GM12878 (cell line): ENCODE results near the gene ZER1. TPM values are rescaled to one million over a fixed set of nuclear protein-coding genes. Genes with fewer than 3 reads are reported as not detected.

Experiments
- ATAC-seq: fragments of 200-7000 bp; cut with Tn5 transposase; 3 replicates; pipeline ENCODE4 v1.9.1; 2020; ENCODE audit warnings: mild to moderate bottlenecking, moderate library complexity
- BruUV-seq: library from RNA; stranded (reverse); fragments of 400-500 nt; replicated peaks from 2 replicates; lab custom pipeline; 2021; lab: Mats Ljungman, UMichigan
- CTCF ChIA-PET: fragments of 300-600 bp; sonication (Branson Sonifier 250); formaldehyde crosslinking; extraction: SDS; loops from one replicate; lab custom pipeline; 2021; ENCODE audit warnings: inconsistent platforms; lab: Yijun Ruan, JAX
- POLR2A ChIA-PET: fragments of 350-600 bp; formaldehyde crosslinking; extraction: SDS; loops from one replicate; lab custom pipeline; 2021; ENCODE audit warnings: inconsistent platforms; lab: Charles Lee
- RAD21 ChIA-PET: fragments of 300-600 bp; sonication (Branson Sonifier 250); formaldehyde crosslinking; loops from one replicate; lab custom pipeline; 2023; ENCODE audit warnings: antibody characterized with exemption; ENCODE audit not compliant: unreplicated experiment; lab: Charles Lee
- SMC1A ChIA-PET: fragments of 300-600 bp; sonication (Branson Sonifier 250); formaldehyde crosslinking; loops from one replicate; lab custom pipeline; 2023; ENCODE audit not compliant: unreplicated experiment, uncharacterized antibody; lab: Charles Lee
- DNase-seq: peaks from one replicate; pipeline ENCODE4 v3.0.0-alpha.2; 2011; ENCODE audit warnings: low read depth, low spot score
- FAIRE-seq: peaks from 3 replicates; lab custom pipeline; 2011; peaks lifted over from hg19 to GRCh38; lab: Jason Lieb, UNC
- H2AFZ ChIP-seq: 2 replicates; pipeline ENCODE4 v1.6.0; 2011; ENCODE audit warnings: low read depth, low read length, control low read depth; ENCODE audit not compliant: control insufficient read depth
- H3K27ac ChIP-seq: 2 replicates; pipeline ENCODE4 v1.5.1; 2011; ENCODE audit warnings: control low read depth; ENCODE audit not compliant: control insufficient read depth, insufficient read depth
- H3K27me3 ChIP-seq, 2 experiments: replicated peaks in 1 of 2; 2 replicates each; pipeline versions ENCODE4 v1.6.0 to v1.6.1; 2011; ENCODE audit warnings: low read length in 1 of 2; ENCODE audit not compliant: control insufficient read depth in 2 of 2, insufficient read depth in 2 of 2
- H3K36me3 ChIP-seq, 2 experiments: 2 replicates each; pipeline ENCODE4 v1.5.1; 2011; ENCODE audit warnings: low read length in 1 of 2; ENCODE audit not compliant: control insufficient read depth in 2 of 2, insufficient read depth in 2 of 2
- H3K4me1 ChIP-seq: 2 replicates; pipeline ENCODE4 v1.6.1; 2011; ENCODE audit warnings: mild to moderate bottlenecking, low read length, moderate library complexity, mixed read lengths; ENCODE audit not compliant: control insufficient read depth, insufficient read depth
- H3K4me2 ChIP-seq: 2 replicates; pipeline ENCODE4 v1.6.0; 2011; ENCODE audit warnings: control low read depth; ENCODE audit not compliant: control insufficient read depth, insufficient read depth
- H3K4me3 ChIP-seq: fragments of 200-600 bp; sonication (generic); 2 replicates; pipeline ENCODE4 v1.5.1; 2016
- H3K79me2 ChIP-seq: 2 replicates; pipeline ENCODE4 v1.6.0; 2011; ENCODE audit warnings: low read length; ENCODE audit not compliant: control insufficient read depth, insufficient read depth
- H3K9ac ChIP-seq: 2 replicates; pipeline ENCODE4 v1.8.0; 2011; ENCODE audit warnings: low read length, control low read depth, mixed read lengths; ENCODE audit not compliant: control insufficient read depth, insufficient read depth
- H3K9me3 ChIP-seq: replicated peaks from 3 replicates; pipeline ENCODE4 v1.5.1; 2011; ENCODE audit warnings: mild to moderate bottlenecking, low read length; ENCODE audit not compliant: control insufficient read depth, insufficient read depth
- H4K20me1 ChIP-seq: 2 replicates; pipeline ENCODE4 v1.6.0; 2011; ENCODE audit not compliant: control insufficient read depth, insufficient read depth
- CHD2 ChIP-seq: IDR thresholded peaks from 2 replicates; pipeline ENCODE4 v1.6.1; 2011; ENCODE audit warnings: low read depth, low read length, improper control_type of control experiment, borderline replicate concordance
- EED ChIP-seq: sonication (generic); IDR thresholded peaks from 2 replicates; pipeline ENCODE4 v1.6.1; 2016; ENCODE audit warnings: antibody characterized with exemption, low read depth
- GATAD2B ChIP-seq: fragments of 450-650 bp; conservative IDR thresholded peaks from 2 replicates; pipeline ENCODE4 v1.6.1; 2017; ENCODE audit warnings: low read depth, mild to moderate bottlenecking, moderate library complexity
- KDM1A ChIP-seq: fragments of 200-600 bp; sonication (generic); IDR thresholded peaks from 2 replicates; pipeline ENCODE4 v1.6.1; 2016; ENCODE audit warnings: borderline replicate concordance
- MYB ChIP-seq: fragments of 150-350 bp; IDR thresholded peaks from 2 replicates; pipeline ENCODE4 v1.6.1; 2014; ENCODE audit warnings: mild to moderate bottlenecking, low read depth, low read length, borderline replicate concordance
- PML ChIP-seq: IDR thresholded peaks from 2 replicates; pipeline ENCODE4 v1.6.1; 2012; ENCODE audit warnings: low read length, inconsistent platforms
- RUNX3 ChIP-seq: IDR thresholded peaks from 2 replicates; pipeline ENCODE4 v1.6.1; 2012; ENCODE audit warnings: low read length, inconsistent platforms
- SPI1 ChIP-seq: IDR thresholded peaks from 2 replicates; pipeline ENCODE4 v1.6.1; 2011; ENCODE audit warnings: low read depth, mild to moderate bottlenecking, low read length, moderate library complexity, borderline replicate concordance; ENCODE audit not compliant: insufficient read depth
- STAT1 ChIP-seq: fragments of 450-650 bp; conservative IDR thresholded peaks from 2 replicates; pipeline ENCODE4 v1.6.1; 2014; ENCODE audit warnings: antibody characterized with exemption, mild to moderate bottlenecking
- TAF1 ChIP-seq: IDR thresholded peaks from 2 replicates; pipeline ENCODE4 v1.6.1; 2011; ENCODE audit warnings: mild to moderate bottlenecking, low read depth, low read length, borderline replicate concordance
- TARDBP ChIP-seq: IDR thresholded peaks from 2 replicates; pipeline ENCODE4 v1.6.1; 2016; ENCODE audit warnings: borderline replicate concordance
- ZNF24 ChIP-seq: fragments of 450-650 bp; IDR thresholded peaks from 2 replicates; pipeline ENCODE4 v1.6.1; 2017; ENCODE audit warnings: antibody characterized with exemption, mild to moderate bottlenecking
- WGBS: methylation state at CpG from one replicate; pipeline ENCODE4 v1.1.6; 2016; ENCODE audit warnings: low lambda C conversion rate; ENCODE audit not compliant: insufficient replicate concordance, insufficient coverage; ENCODE audit errors: missing lambda C conversion rate; 5-methylcytosine and 5-hydroxymethylcytosine counted together
- in situ Hi-C: fragments of 300-500 bp; cut with MboI; formaldehyde crosslinking; loops from 9 replicates; pipeline ENCODE4 v1.14.3; 2018; ENCODE audit warnings: mixed read lengths
- intact Hi-C: fragments of 100-400 bp; cut with micrococcal nuclease; formaldehyde crosslinking; loops from one replicate; pipeline ENCODE4 v1.14.2; 2022; ENCODE audit not compliant: unreplicated experiment
- polyA plus RNA-seq, 11 experiments: library from polyadenylated mRNA; depleted of rRNA in 4 of 11; unstranded in 6 of 11; stranded (reverse) in 5 of 11; fragments of >200 nt; fragmentation: Nextera tagmentation in 4 of 11; fragmentation: Illumina TruSeq in 1 of 11; extraction: Ambion mirVana in 4 of 11; extraction: Trizol in 1 of 11; gene quantifications; 1 replicate in 1 of 11; 2 replicates in 10 of 11; pipeline versions ENCODE4 v1.2.1 to v1.2.3, GENCODE V29; 2011 to 2016; ENCODE audit warnings: inconsistent platforms in 2 of 11, missing spikeins in 2 of 11, low read depth in 1 of 11
- total RNA-seq, 4 experiments: library from RNA; depleted of rRNA in 3 of 4; stranded (reverse); fragments of >200 nt in 3 of 4; fragmentation: Illumina TruSeq in 1 of 4; extraction: Trizol in 1 of 4; gene quantifications; 2 replicates each; pipeline versions ENCODE4 v1.2.1 to v1.2.3, GENCODE V29; 2013 to 2021
- TF ChIP-seq, protein P1 (sequence below): fragments of 450-650 bp; IDR thresholded peaks from 2 replicates; pipeline ENCODE4 v1.6.1; 2016; ENCODE audit warnings: mild to moderate bottlenecking, moderate library complexity, borderline replicate concordance
- TF ChIP-seq, protein P2 (sequence below): IDR thresholded peaks from 2 replicates; pipeline ENCODE4 v1.6.1; 2012; ENCODE audit warnings: improper control_type of control experiment, low read depth, low read length; ENCODE audit not compliant: insufficient replicate concordance

ZER1 gene
- total and polyA plus RNA-seq, 10 of the 15 experiments (the other 5 are each of a cell fraction or from before 2014, with no cell fraction given) = 0.32 to 16.9 (median 7.9) TPM

DNA sequence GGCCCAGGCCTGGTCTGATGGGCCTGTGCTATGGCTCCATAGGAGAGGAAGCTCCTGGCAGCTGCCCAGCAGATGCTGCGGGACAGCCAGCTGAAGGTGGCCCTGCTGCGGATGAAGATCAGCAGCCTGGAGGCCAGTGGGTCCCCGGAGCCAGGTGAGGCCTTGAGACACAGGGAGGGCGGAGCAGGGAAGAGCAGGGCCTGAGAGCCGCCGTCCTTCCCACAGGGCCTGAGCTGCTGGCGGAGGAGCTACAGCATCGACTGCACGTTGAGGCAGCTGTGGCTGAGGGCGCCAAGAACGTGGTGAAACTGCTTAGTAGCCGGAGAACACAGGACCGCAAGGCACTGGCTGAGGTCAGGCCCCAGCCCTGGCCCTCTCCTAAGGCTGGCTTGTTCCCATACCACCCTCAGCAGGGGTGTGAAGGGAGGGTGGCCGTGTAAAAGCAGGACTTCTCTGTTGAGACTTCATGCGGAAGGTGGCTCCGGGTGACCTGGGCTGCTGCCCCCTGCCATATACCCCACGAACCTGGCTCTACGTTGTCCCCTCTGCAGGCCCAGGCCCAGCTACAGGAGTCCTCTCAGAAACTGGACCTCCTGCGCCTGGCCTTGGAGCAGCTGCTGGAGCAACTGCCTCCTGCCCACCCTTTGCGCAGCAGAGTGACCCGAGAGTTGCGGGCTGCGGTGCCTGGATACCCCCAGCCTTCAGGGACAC lies 64.9 kb downstream of the ZER1 start:
- H3K4me3 ChIP-seq = no peak overlapping the region
- H3K4me2 ChIP-seq = no peak overlapping the region
- BruUV-seq = no TSS peak
- intact Hi-C loops (no loop called here), in situ Hi-C loops (no loop called here)
- H3K9me3 ChIP-seq = no peaks in the 10 kb centered on the region
- FAIRE-seq (no peak), ATAC-seq (no peak), DNase-seq (no peak)
- no peak overlapping the region for H3K27ac ChIP-seq
- H3K9ac ChIP-seq = no peak overlapping the region
- no peaks in the 10 kb centered on the region for H4K20me1 ChIP-seq
- 80% methylated on average over 23 of the region's 23 CpGs for WGBS
- H2AFZ ChIP-seq = no peak overlapping the region
- no peaks in the 10 kb centered on the region for H3K4me1 ChIP-seq
- H3K36me3 ChIP-seq = no peaks in the 10 kb centered on the region
- POLR2A ChIA-PET = interaction anchor here (0.5 to 1.8 kb wide), 5 partner anchors 11 to 221 kb away, joined by 3 to 7 read pairs (median 4); no protein-coding TSS in a partner anchor
- H3K27me3 ChIP-seq = no peaks in the 10 kb centered on the region
- SMC1A ChIA-PET = no interaction called here
- CTCF ChIA-PET = interaction anchor here (0.7 to 1.3 kb wide), 3 partner anchors 69 to 474 kb away, joined by 3 to 4 read pairs (median 3); no protein-coding TSS in a partner anchor
- TF ChIP-seq MYB (no peak), ZNF24 (no peak), EED (no peak), CHD2 (no peak), RUNX3 (no peak), STAT1 (no peak), PML (no peak), SPI1 (no peak), TARDBP (no peak), TAF1 (no peak), GATAD2B (no peak), KDM1A (no peak)
- TF ChIP-seq, protein P1, sequence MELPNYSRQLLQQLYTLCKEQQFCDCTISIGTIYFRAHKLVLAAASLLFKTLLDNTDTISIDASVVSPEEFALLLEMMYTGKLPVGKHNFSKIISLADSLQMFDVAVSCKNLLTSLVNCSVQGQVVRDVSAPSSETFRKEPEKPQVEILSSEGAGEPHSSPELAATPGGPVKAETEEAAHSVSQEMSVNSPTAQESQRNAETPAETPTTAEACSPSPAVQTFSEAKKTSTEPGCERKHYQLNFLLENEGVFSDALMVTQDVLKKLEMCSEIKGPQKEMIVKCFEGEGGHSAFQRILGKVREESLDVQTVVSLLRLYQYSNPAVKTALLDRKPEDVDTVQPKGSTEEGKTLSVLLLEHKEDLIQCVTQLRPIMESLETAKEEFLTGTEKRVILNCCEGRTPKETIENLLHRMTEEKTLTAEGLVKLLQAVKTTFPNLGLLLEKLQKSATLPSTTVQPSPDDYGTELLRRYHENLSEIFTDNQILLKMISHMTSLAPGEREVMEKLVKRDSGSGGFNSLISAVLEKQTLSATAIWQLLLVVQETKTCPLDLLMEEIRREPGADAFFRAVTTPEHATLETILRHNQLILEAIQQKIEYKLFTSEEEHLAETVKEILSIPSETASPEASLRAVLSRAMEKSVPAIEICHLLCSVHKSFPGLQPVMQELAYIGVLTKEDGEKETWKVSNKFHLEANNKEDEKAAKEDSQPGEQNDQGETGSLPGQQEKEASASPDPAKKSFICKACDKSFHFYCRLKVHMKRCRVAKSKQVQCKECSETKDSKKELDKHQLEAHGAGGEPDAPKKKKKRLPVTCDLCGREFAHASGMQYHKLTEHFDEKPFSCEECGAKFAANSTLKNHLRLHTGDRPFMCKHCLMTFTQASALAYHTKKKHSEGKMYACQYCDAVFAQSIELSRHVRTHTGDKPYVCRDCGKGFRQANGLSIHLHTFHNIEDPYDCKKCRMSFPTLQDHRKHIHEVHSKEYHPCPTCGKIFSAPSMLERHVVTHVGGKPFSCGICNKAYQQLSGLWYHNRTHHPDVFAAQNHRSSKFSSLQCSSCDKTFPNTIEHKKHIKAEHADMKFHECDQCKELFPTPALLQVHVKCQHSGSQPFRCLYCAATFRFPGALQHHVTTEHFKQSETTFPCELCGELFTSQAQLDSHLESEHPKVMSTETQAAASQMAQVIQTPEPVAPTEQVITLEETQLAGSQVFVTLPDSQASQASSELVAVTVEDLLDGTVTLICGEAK = no peak
- TF ChIP-seq, protein P2, sequence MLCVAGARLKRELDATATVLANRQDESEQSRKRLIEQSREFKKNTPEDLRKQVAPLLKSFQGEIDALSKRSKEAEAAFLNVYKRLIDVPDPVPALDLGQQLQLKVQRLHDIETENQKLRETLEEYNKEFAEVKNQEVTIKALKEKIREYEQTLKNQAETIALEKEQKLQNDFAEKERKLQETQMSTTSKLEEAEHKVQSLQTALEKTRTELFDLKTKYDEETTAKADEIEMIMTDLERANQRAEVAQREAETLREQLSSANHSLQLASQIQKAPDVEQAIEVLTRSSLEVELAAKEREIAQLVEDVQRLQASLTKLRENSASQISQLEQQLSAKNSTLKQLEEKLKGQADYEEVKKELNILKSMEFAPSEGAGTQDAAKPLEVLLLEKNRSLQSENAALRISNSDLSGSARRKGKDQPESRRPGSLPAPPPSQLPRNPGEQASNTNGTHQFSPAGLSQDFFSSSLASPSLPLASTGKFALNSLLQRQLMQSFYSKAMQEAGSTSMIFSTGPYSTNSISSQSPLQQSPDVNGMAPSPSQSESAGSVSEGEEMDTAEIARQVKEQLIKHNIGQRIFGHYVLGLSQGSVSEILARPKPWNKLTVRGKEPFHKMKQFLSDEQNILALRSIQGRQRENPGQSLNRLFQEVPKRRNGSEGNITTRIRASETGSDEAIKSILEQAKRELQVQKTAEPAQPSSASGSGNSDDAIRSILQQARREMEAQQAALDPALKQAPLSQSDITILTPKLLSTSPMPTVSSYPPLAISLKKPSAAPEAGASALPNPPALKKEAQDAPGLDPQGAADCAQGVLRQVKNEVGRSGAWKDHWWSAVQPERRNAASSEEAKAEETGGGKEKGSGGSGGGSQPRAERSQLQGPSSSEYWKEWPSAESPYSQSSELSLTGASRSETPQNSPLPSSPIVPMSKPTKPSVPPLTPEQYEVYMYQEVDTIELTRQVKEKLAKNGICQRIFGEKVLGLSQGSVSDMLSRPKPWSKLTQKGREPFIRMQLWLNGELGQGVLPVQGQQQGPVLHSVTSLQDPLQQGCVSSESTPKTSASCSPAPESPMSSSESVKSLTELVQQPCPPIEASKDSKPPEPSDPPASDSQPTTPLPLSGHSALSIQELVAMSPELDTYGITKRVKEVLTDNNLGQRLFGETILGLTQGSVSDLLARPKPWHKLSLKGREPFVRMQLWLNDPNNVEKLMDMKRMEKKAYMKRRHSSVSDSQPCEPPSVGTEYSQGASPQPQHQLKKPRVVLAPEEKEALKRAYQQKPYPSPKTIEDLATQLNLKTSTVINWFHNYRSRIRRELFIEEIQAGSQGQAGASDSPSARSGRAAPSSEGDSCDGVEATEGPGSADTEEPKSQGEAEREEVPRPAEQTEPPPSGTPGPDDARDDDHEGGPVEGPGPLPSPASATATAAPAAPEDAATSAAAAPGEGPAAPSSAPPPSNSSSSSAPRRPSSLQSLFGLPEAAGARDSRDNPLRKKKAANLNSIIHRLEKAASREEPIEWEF = no peak
- H3K79me2 ChIP-seq = no peaks in the 10 kb centered on the region
- RAD21 ChIA-PET = no interaction called here
